Measurements from ENCODE around the gene ALAS1. TPM values are rescaled to one million over a fixed set of nuclear protein-coding genes. Genes with fewer than 3 reads are reported as not detected.
"Not testable (repeated sequence)": the region's sequence is repeated elsewhere in the genome, so short reads cannot be mapped to it uniquely, and the experiment has no call there.

The ALAS1 gene
- polyA plus RNA-seq (ENCODE audit: insufficient read length in 3 of 3): 10 to 100 TPM; 46.6 to 52.6 (median 48.8) TPM

DNA sequence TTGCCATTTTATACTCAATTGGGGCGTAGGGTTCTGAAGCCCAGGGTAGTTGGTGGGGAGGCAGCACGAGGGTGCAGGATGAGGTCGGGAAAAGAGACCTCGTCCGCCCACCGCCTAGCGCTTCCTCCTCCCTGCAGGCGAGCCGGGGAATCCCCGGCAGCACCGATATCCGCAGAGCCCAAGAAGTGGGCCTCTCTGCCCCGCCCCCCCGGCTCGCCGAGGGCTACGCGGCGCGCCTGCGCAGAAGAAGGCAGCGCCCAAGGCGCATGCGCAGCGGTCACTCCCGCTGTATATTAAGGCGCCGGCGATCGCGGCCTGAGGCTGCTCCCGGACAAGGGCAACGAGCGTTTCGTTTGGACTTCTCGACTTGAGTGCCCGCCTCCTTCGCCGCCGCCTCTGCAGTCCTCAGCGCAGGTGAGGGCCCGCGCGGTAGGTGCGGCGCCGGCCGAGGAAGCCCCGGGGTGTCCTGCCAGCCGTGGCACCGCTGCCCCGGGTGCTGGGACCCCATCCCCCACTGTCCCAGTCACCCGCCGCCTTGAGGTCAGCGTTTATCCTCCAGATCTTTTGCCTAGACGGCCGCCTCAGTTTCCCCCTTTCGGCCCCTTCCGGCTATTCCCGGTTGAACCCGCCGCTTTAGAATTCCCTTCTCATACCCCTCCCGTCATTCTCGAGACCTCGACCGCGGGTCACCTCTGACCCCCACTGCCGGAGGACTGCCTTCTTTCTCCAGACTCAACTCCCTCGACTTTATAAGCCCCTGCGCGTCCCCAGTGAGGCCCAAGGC lies at the start of gene ALAS1:
TSS of gene ALAS1 (plus strand) at position 319 of the 784 bp plus-strand sequence. CDS start 1,082 bp downstream, outside the sequence.
- peak; percentile 77 to 85 (median 84) for DNase-seq (ENCODE audit: low read depth in 3 of 3, low spot score in 2 of 3)

DNA sequence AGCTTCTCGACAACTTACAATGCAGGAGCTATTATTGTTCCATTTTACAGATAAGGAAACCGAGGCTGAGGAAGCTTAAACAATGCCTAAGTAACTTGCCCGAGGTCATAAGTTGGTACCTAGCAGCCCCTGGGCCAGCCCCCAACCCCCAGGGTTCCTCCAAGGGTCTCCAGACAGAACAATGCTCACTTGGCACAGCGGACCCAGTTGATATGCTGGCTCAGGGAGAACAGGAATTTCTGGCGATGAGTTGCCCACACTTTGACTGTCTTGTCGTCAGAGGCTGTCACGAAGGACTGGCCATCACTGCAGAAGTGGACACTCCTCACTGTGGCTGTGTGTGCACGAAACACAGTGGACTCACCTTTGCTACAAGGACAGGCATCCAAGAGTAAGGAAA lies 48.9 kb upstream of the ALAS1 start:
- DNase-seq (ENCODE audit: low read depth in 3 of 3, low spot score in 2 of 3): no peak

DNA sequence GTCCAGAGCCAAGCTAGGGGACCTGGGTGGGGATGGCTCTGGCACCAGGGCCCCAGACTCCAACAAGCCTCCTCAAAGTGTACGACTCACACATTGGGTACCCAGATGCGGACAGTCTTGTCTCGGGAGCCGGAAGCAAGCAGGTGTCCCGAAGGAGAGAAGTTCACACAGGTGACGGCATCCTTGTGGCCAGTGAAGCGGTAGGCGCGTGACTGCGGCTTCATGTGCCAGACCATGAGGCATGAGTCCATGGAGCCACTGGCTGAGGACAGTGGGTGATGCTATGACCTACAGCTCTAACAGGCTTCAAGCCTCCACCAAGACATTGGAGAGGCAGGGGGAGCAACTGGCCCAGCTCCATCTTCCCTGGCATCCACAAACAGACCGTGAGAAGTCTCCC lies 48.2 kb upstream of the ALAS1 start:
- no peak for DNase-seq (ENCODE audit: low read depth in 3 of 3, low spot score in 2 of 3)

DNA sequence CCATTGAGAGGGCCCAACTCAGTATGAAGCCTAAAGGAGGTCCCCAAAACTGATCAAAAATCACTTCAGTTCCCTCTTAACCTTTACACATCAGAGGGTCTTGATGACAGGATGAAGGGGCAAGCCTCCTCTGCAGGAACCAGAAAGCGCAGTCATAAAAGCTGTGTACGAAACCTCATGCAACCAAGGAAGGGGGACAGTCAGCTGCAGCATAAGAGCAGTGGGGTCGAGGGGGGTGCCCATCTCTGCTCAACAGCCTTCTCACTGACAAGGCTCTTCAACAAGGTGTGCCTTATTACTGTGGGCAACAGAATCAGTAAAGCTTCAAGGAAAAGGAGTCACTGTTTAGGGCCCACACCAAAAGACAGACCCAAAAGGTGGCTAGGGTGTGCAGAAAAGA lies 47.6 kb upstream of the ALAS1 start:
- DNase-seq (ENCODE audit: low read depth in 3 of 3, low spot score in 2 of 3): no peak

DNA sequence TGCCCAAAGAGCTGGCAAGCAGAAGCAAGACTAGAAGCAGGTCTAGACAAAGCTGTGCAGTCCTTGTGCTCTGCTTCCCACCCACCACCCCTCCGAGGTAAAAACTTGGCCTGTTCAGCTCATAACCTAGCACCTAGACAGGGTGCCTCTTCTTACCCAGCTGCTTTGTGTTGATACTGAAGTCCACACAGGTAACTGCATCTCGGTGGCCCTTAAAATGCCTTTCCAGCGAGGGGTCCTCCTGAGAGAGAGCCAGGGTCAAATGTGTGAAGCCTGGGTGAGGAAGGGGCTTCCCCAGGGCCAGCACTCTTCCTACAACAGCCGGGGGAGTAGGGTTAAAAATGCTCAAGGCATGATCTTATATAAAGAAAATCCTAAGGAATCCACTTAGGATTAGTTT lies 47.1 kb upstream of the ALAS1 start:
- no peak for DNase-seq (ENCODE audit: low read depth in 3 of 3, low spot score in 2 of 3)

DNA sequence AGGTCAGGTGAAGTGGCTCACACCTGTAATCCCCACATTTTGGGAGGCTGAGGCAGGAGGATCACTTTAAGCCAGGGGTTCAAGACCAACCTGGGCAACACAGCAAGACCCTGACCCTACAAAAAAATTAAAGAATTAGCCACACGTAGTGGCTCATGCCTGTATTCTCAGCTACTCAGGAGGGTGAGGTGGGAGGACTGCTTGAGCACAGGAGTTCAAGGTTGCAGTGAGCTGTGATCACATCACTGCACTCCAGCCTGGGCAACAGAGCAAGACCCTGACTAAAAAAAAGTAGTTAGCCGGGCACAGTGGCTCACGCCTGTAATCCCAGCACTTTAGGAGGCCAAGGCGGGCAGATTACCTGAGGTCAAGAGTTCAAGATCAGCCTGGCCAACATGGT lies 46.0 kb upstream of the ALAS1 start:
- DNase-seq (ENCODE audit: low read depth in 3 of 3, low spot score in 2 of 3): not testable (repeated sequence)

DNA sequence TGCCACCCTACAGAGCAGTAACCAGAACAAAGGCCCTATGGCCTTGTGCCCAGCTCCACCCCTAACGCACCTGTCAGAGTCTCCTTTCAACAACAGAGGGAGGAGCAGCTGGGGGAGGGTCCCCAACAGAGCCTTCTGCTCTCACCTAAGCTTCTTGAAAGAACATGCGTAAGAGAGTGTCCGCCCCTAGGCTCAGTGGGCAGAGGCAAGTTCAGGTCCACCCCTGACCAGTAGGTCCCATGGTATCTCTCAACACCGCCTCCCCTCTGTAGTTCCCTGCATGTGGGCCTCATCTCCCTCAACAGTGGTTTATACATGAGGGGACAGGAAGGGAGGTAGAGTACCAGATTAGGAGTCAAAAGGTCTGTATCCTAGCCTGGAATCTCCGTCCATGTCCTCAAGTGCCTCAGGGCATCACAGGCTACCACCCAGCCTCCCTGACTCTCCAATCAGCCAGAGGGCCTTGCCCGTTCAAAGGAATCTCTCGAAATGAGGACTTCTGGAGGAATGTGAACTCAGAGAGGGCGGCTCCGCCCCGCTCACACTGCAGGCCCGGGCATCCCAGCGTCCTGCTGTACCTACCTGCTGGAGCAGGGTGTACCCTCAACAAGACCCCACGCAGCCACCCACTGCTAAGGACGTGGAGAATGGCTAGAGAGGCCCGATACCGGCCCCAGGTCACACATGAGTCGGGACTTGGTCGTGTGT lies 44.4 kb upstream of the ALAS1 start:
- DNase-seq (ENCODE audit: low read depth in 3 of 3, low spot score in 2 of 3): no peak

DNA sequence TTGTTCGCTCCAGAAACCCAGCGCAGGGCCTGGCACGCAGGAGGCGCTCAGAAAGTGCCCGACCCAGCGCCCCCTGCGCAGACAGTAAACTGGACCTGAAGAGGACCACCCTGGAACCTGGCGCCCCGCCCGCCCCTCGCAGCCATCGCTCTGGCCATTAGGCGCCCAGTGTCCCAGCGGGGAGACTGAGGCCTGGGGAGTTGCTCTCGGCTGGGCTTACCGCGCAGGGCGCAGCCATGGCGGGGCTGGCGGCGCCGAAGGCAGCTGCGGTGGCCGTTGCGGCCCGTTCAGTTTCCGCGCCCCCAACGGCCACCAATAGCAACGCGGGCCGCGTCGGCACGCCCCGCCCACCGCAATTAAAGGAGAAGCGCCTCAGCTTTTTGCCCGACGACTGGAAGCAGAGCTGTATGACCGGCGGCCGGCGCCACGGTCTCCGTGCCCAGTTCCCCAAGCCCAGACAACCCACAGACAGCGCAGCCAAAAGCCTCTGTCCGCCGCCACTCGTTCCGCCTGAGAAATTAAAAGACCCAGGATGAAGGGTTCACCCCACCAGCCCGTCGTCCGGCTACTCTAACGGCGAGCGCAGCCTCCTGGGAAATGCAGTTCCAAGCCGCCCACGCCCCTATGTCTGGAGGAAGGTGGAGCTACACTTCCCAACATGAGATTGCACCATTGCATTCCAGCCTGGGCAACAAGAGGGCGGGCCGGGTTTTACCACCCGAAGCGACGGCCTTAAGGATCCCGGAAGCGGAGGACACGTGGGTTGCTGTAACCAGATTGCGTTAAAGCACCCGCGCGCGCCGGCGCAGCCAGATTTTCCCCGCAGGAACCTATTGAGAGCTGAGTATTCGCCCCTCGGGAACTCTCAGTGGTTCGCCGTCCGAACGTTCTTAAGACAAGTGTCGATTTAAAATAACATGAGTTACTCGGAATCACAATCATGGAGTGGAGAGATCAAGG lies 43.5 kb upstream of the ALAS1 start, which contains the start of gene POC1A:
TSS of gene POC1A (minus strand) at position 289 of the 960 bp plus-strand sequence. CDS start at position 238, 51 bp downstream.
- peak; percentile 84 to 92 (median 85) for DNase-seq (ENCODE audit: low read depth in 3 of 3, low spot score in 2 of 3)

- no peak for DNase-seq (ENCODE audit: low read depth in 3 of 3, low spot score in 2 of 3)
Observed at GRCh38 chr3:52155912-52156311, 42.0 kb upstream of the ALAS1 start.

DNA sequence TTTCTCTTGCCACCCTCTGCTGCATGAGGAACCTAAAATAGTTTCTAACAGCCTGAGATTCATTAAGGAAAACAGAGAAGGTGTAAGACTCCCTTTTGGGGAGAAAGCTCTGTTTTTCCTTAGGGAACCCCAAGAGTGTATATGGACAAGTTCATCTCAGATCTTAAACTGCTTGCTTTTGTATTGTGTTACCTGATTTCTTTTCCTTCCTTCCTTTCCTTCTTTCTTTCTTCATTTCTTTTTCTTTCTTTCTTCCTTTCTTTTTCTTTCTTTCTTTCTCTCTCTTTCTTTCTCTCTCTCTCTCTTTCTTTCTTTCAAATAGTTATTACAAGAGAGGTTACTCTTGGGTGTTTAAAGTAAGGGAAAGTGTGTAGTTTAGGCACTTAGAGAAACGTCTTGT lies 38.5 kb upstream of the ALAS1 start:
- DNase-seq (ENCODE audit: low read depth in 3 of 3, low spot score in 2 of 3): no peak

DNA sequence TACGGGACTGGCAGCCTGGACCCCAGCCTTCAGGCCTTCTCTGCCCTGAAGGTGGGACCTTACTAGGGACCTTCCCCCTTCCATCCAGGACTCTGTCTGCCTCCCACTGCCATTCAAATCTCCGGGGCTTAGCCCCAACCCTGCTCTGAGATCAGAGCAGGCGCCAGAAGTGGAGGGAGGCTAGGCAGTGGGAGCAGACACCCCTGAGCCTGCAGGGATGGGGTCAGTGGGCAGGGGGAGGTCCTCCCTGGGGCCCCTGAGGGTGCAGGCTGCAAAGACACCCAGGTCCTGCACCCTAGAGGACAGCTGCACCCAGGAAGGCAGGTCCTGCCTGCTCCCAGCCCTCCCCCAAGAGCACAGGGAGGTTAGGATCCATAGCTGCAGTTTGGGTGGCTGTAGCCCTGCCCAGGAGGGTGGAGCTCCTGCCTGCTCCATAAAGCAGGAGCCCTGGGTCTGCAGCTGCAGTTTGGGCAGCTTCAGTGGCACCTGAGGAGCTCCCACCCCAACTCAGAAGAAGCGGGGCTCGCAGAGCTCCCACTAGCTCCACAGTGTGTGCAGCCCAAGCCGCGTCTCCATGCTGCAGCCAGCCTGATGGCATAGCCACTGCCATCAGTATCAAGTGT lies 35.6 kb upstream of the ALAS1 start:
- no peak for DNase-seq (ENCODE audit: low read depth in 3 of 3, low spot score in 2 of 3)

DNA sequence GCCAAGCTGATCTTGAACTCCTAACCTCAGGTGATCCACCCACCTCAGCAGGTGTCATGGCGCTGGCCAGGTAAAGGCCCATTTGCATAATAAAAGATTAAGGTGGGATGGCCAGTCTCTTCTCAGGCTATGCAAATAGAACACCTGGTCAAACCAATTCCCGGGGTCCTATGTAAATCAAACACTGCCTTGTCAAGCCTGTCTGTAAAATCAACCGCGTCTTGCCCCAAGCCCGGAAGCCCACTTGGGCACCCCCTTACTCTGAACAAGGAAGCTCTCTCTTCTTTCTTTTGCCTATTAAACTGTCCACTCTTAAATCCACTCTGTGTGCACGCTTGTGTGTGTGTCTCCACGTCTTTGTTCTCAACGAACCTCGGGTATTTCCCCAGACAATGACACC lies 30.7 kb upstream of the ALAS1 start:
- DNase-seq (ENCODE audit: low read depth in 3 of 3, low spot score in 2 of 3): no peak

- DNase-seq (ENCODE audit: low read depth in 3 of 3, low spot score in 2 of 3): not testable (repeated sequence)
Observed at GRCh38 chr3:52170217-52170616, 27.7 kb upstream of the ALAS1 start.

GRCh38 chr3:52171514-52172261 lies 26.3 kb upstream of the ALAS1 start:
- no peak for DNase-seq (ENCODE audit: low read depth in 3 of 3, low spot score in 2 of 3)

- no peak for DNase-seq (ENCODE audit: low read depth in 3 of 3, low spot score in 2 of 3)
Observed at GRCh38 chr3:52172262-52172757, 25.6 kb upstream of the ALAS1 start.

GRCh38 chr3:52173101-52173500 lies 24.9 kb upstream of the ALAS1 start:
- DNase-seq (ENCODE audit: low read depth in 3 of 3, low spot score in 2 of 3): no peak

DNA sequence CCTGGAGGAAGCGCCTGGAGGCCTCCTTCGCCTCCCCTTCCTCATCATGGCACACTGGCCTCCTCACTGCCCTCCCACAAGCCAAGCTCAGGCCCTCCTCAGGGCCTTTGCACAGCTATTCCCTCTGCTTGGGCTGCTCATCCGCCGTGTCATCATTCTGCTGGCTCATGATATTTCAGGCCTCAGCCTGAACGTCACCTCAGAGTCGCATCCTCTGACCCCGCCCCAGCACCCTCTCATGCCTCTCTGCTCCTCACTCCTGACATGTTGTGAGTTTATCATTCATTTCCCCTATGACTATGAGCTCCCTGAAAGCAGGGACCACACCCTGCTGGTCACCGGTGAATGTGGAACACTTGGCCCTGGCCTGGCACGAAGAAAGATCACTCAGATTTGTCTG lies 23.1 kb upstream of the ALAS1 start:
- DNase-seq (ENCODE audit: low read depth in 3 of 3, low spot score in 2 of 3): no peak

- DNase-seq (ENCODE audit: low read depth in 3 of 3, low spot score in 2 of 3): no peak
Observed at GRCh38 chr3:52175416-52176179, 22.4 kb upstream of the ALAS1 start.

Measured in right renal cortex interstitium (tissue), 3 donors.